HCT116 (cell line): ENCODE data around the gene ARHGEF9. TPM values are rescaled to one million over a fixed set of nuclear protein-coding genes. Genes with fewer than 3 reads are reported as not detected.
A peak's percentile ranks its signal among the peaks of the same experiment; 100 is the strongest.

Source experiments
- ATAC-seq: fragments of 200-7000 bp; cut with Tn5 transposase; 2 replicates; pipeline ENCODE4 v1.9.1; 2020; ENCODE audit warnings: mild to moderate bottlenecking, moderate library complexity
- BruUV-seq: library from RNA; stranded (reverse); fragments of 400-500 nt; replicated peaks from 2 replicates; lab custom pipeline; 2021; lab: Mats Ljungman, UMichigan
- CTCF ChIA-PET: fragments of 300-600 bp; sonication (Branson Sonifier 250); formaldehyde crosslinking; loops from one replicate; lab custom pipeline; 2021; ENCODE audit warnings: antibody characterized with exemption; lab: Charles Lee
- POLR2A ChIA-PET: fragments of 300-600, 350-600 bp; sonication (Branson Sonifier 250); formaldehyde crosslinking; loops from one replicate; lab custom pipeline; 2021; ENCODE audit warnings: antibody characterized with exemption; lab: Charles Lee
- RAD21 ChIA-PET, 2 experiments: fragments of 300-600 bp; sonication (Branson Sonifier 250); formaldehyde crosslinking; loops; one replicate each; lab custom pipeline; 2023; ENCODE audit warnings: low total read pairs in 2 of 2; ENCODE audit not compliant: uncharacterized antibody in 2 of 2, unreplicated experiment in 2 of 2, low non-redundant PET in 1 of 2; lab: Charles Lee
- DNase-seq: peaks from one replicate; pipeline ENCODE4 v3.0.0-alpha.2; 2010; ENCODE audit warnings: low read depth, low spot score
- H2AFZ ChIP-seq: fragments of 200-600 bp; shearing (Covaris generic), sonication (generic); 2 replicates; pipeline ENCODE4 v1.6.1; 2017; ENCODE audit warnings: low read depth, mixed run types, mixed read lengths, antibody characterized with exemption, low read length; ENCODE audit not compliant: poor library complexity, severe bottlenecking
- H3K27ac ChIP-seq: 2 replicates; pipeline ENCODE4 v1.5.1; 2012; ENCODE audit warnings: low read depth, low read length
- H3K27me3 ChIP-seq: fragments of 200-600 bp; sonication (generic); 2 replicates; pipeline ENCODE4 v1.6.1; 2016; ENCODE audit warnings: mixed run types, low read length, mixed read lengths; ENCODE audit not compliant: insufficient read depth
- H3K36me3 ChIP-seq, 2 experiments: fragments of 200-500 bp in 1 of 2; fragments of 200-600 bp in 1 of 2; sonication (Bioruptor generic) in 1 of 2; sonication (generic) in 1 of 2; 2 replicates each; pipeline versions ENCODE4 v1.5.1 to v1.6.1; 2014 to 2016; ENCODE audit warnings: low read length in 2 of 2, inconsistent platforms in 1 of 2, mixed read lengths in 1 of 2, mixed run types in 1 of 2; ENCODE audit not compliant: insufficient read depth in 2 of 2, control insufficient read depth in 1 of 2
- H3K4me1 ChIP-seq, 2 experiments: fragments of 200-600 bp in 1 of 2; sonication (generic) in 1 of 2; 2 replicates each; pipeline versions ENCODE4 v1.5.1 to v1.6.1; 2012 to 2017; ENCODE audit warnings: low read length in 2 of 2, inconsistent platforms in 1 of 2, mild to moderate bottlenecking in 1 of 2, mixed read lengths in 1 of 2, mixed run types in 1 of 2, moderate library complexity in 1 of 2; ENCODE audit not compliant: insufficient read depth in 2 of 2, control insufficient read depth in 1 of 2
- H3K4me2 ChIP-seq: fragments of 200-600 bp; sonication (generic); 2 replicates; pipeline ENCODE4 v1.6.1; 2017; ENCODE audit warnings: mixed run types, low read length, mixed read lengths
- H3K4me3 ChIP-seq, 2 experiments: fragments of 200-600 bp in 1 of 2; sonication (generic) in 1 of 2; replicated peaks in 1 of 2; 2 replicates each; pipeline ENCODE4 v1.5.1; 2011 to 2016; ENCODE audit warnings: low read length in 2 of 2, control low read depth in 1 of 2, low read depth in 1 of 2, mild to moderate bottlenecking in 1 of 2, mixed read lengths in 1 of 2, mixed run types in 1 of 2
- H3K79me2 ChIP-seq: fragments of 200-600 bp; sonication (generic); 2 replicates; pipeline ENCODE4 v1.6.1; 2017; ENCODE audit warnings: mild to moderate bottlenecking, mixed run types, low read length, moderate library complexity, mixed read lengths; ENCODE audit not compliant: insufficient read depth
- H3K9ac ChIP-seq: fragments of 200-600 bp; sonication (generic); 2 replicates; pipeline ENCODE4 v1.6.1; 2016; ENCODE audit warnings: low read length, mixed read lengths
- H3K9me2 ChIP-seq: fragments of 200-600 bp; sonication (generic), shearing (Covaris generic); 2 replicates; pipeline ENCODE4 v1.6.1; 2017; ENCODE audit warnings: mixed run types, mild to moderate bottlenecking, moderate library complexity; ENCODE audit not compliant: insufficient read depth
- H3K9me3 ChIP-seq, 2 experiments: fragments of 200-500 bp in 1 of 2; fragments of 200-600 bp in 1 of 2; sonication (Bioruptor generic) in 1 of 2; sonication (generic) in 1 of 2; 2 replicates each; pipeline ENCODE4 v1.6.1; 2014 to 2017; ENCODE audit warnings: low read length in 2 of 2, mixed read lengths in 2 of 2, inconsistent platforms in 1 of 2, low read depth in 1 of 2, mild to moderate bottlenecking in 1 of 2, mixed run types in 1 of 2, moderate library complexity in 1 of 2; ENCODE audit not compliant: control insufficient read depth in 1 of 2, insufficient read depth in 1 of 2
- H4K20me1 ChIP-seq: fragments of 200-600 bp; sonication (generic), shearing (Covaris generic); 2 replicates; pipeline ENCODE4 v1.6.1; 2017; ENCODE audit warnings: mixed run types, mild to moderate bottlenecking, moderate library complexity; ENCODE audit not compliant: insufficient read depth
- CBX3 ChIP-seq: IDR thresholded peaks from 2 replicates; pipeline ENCODE4 v1.6.1; 2012; ENCODE audit warnings: low read depth
- CEBPB ChIP-seq: IDR thresholded peaks from 2 replicates; pipeline ENCODE4 v1.6.1; 2012; ENCODE audit warnings: low read depth
- CTCF ChIP-seq, 3 experiments: fragments of 200-600 bp in 1 of 3; sonication (generic) in 1 of 3; IDR thresholded peaks in 2 of 3; conservative IDR thresholded peaks in 1 of 3; 2 replicates each; pipeline ENCODE4 v1.5.1; 2012 to 2017; ENCODE audit warnings: low read depth in 2 of 3, low read length in 2 of 3, antibody characterized with exemption in 1 of 3, borderline replicate concordance in 1 of 3, control low read depth in 1 of 3, mild to moderate bottlenecking in 1 of 3, mixed read lengths in 1 of 3, mixed run types in 1 of 3, moderate library complexity in 1 of 3; ENCODE audit not compliant: insufficient read depth in 1 of 3
- EZH2 ChIP-seq: fragments of 200-600 bp; sonication (generic); IDR thresholded peaks from 2 replicates; pipeline ENCODE4 v1.6.1; 2017; ENCODE audit warnings: antibody characterized with exemption, mixed run types
- MAX ChIP-seq: IDR thresholded peaks from 2 replicates; pipeline ENCODE4 v1.6.1; 2012
- POLR2A ChIP-seq: IDR thresholded peaks from 2 replicates; pipeline ENCODE4 v1.7.0; 2011; ENCODE audit warnings: borderline replicate concordance; ENCODE audit not compliant: insufficient read depth, insufficient read length; ENCODE audit errors: extremely low read depth
- POLR2AphosphoS5 ChIP-seq: IDR thresholded peaks from 2 replicates; pipeline ENCODE4 v1.6.1; 2011; ENCODE audit warnings: mild to moderate bottlenecking, low read depth, low read length, moderate library complexity
- SIN3A ChIP-seq: IDR thresholded peaks from 2 replicates; pipeline ENCODE4 v1.6.1; 2012; ENCODE audit warnings: low read depth
- SP1 ChIP-seq: IDR thresholded peaks from 2 replicates; pipeline ENCODE4 v1.6.1; 2012; ENCODE audit warnings: low read depth
- ZFX ChIP-seq: fragments of 450-650 bp; IDR thresholded peaks from 2 replicates; pipeline ENCODE4 v1.6.1; 2017
- intact Hi-C: fragments of 100-400 bp; cut with micrococcal nuclease; formaldehyde crosslinking; loops from 2 replicates; pipeline ENCODE4 v1.10.0; 2022
- total RNA-seq: library from RNA; stranded (reverse); gene quantifications from one replicate; pipeline ENCODE4 v1.2.1, GENCODE V29; 2021; ENCODE audit not compliant: unreplicated experiment

ARHGEF9 gene
- total RNA-seq, 1 experiment from 2014 or later: 15.0 TPM

GRCh38 chrX:63754860-63755579 is 30.0 kb downstream of the ARHGEF9 start:
- intact Hi-C loops: no loop called here
- H3K9ac ChIP-seq: peak overlapping the region; percentile 68
- no TSS peak for BruUV-seq
- CTCF ChIA-PET: no interaction called here
- RAD21 ChIA-PET: no interaction called here
- H3K36me3 ChIP-seq: no peaks in the 10 kb centered on the region
- no peaks in the 10 kb centered on the region for H3K9me3 ChIP-seq
- peak overlapping the region; percentile 84 for H3K4me2 ChIP-seq
- H3K4me1 ChIP-seq: peaks cover 3 to 11% of the 10 kb centered on the region in 2 experiments; a peak in 3 of 4 replicates
- POLR2A ChIA-PET: interaction anchor here (0.7 to 1.2 kb wide), 2 partner anchors 19 to 213 kb away, joined by 3 read pairs; no protein-coding TSS in a partner anchor
- H3K27ac ChIP-seq: peak overlapping the region; percentile 67
- H3K9me2 ChIP-seq: no peaks in the 10 kb centered on the region
- no peaks in the 10 kb centered on the region for H4K20me1 ChIP-seq
- no peak overlapping the region for H2AFZ ChIP-seq
- H3K27me3 ChIP-seq: no peaks in the 10 kb centered on the region
- ATAC-seq: peak; percentile 98
- TF ChIP-seq POLR2AphosphoS5: peak; percentile 72
- 0 out of 2 replicates have a peak, but pooled peaks have one; percentile 14 for TF ChIP-seq MAX
- peak; percentile 80 for TF ChIP-seq SP1
- peak; percentile 45 for TF ChIP-seq POLR2A
- TF ChIP-seq ZFX: no peak
- TF ChIP-seq CBX3: no peak
- H3K4me3 ChIP-seq: peak overlapping the region; percentile 63 to 71
- peak; percentile 76 for DNase-seq
- H3K79me2 ChIP-seq: no peaks in the 10 kb centered on the region; the same call in 1 of the 2 replicates

DNA sequence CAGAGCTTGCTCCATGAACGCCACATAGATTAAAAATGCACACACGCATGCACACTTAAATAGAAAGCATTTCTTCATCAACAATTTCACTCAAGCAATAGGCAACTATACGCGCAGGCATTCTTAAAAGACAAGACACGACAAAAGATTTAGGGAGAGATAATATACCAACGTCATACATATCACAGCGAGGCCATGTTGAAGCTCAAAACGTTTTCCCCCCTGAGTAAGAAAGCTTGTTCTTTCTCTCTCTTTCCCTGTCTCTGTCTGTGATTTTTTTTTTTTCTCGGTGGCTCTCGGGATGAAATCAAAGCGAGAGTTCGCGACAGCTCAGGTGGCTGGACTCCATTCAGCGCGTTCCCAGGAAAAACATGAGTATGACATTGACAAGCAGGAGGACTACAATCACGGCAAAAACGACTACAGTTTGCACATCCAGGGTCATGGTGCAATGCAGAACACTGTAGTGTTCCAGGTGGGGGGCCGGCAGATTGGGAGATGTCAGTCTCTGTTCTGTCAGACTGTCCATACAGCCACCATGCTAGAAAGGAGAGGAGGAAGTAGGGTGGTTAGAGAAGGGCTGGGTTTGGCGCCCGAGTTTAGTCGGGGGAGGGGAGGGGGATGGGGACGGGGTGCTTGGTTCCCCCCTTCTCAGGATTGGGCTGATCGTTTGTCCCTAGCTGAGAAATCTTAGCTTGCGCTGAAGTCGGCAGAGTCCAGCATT is 30.7 kb downstream of the ARHGEF9 start:
- no peaks in the 10 kb centered on the region for H3K27me3 ChIP-seq
- H3K9ac ChIP-seq: peak overlapping the region; percentile 68
- DNase-seq (no peak), ATAC-seq (peak; percentile 36)
- no peaks in the 10 kb centered on the region for H4K20me1 ChIP-seq
- peaks cover 3 to 11% of the 10 kb centered on the region in 2 experiments; a peak in 3 of 4 replicates for H3K4me1 ChIP-seq
- no peaks in the 10 kb centered on the region for H3K9me3 ChIP-seq
- H2AFZ ChIP-seq: no peak overlapping the region
- peak overlapping the region; percentile 67 for H3K27ac ChIP-seq
- ChIA-PET CTCF (no interaction called here), POLR2A (interaction anchor here (1.2 kb wide), 1 partner anchor 18 kb away, joined by 3 read pairs; no protein-coding TSS in a partner anchor), RAD21 (no interaction called here)
- H3K79me2 ChIP-seq: no peaks in the 10 kb centered on the region; the same call in 1 of the 2 replicates
- H3K4me3 ChIP-seq: peak overlapping the region; percentile 63 to 71
- intact Hi-C loops: no loop called here
- H3K36me3 ChIP-seq: no peaks in the 10 kb centered on the region
- BruUV-seq: no TSS peak
- peak overlapping the region; percentile 84 for H3K4me2 ChIP-seq
- TF ChIP-seq MAX: no peak
- TF ChIP-seq EZH2: no peak
- TF ChIP-seq CEBPB: no peak
- TF ChIP-seq CTCF (IDR thresholded peaks at IDR 0.05 in 2 of 3, conservative IDR thresholded peaks at IDR 0.05 in 1 of 3; ENCODE audit: borderline replicate concordance in 1 of 3, insufficient read depth in 1 of 3, low read depth in 2 of 3, low read length in 2 of 3): no peak
- no peak for TF ChIP-seq POLR2A
- no peak for TF ChIP-seq SIN3A
- H3K9me2 ChIP-seq: no peaks in the 10 kb centered on the region
